OCI-M1 (cell line): ENCODE measurements around the gene OGFR.
"Not testable (repeated sequence)": the region's sequence is repeated elsewhere in the genome, so short reads cannot be mapped to it uniquely, and the experiment has no call there.

ENCODE experiments used
- DNase-seq: peaks from one replicate; lab custom pipeline; 2025; lab: John Stamatoyannopoulos, UW

The OGFR gene

DNA sequence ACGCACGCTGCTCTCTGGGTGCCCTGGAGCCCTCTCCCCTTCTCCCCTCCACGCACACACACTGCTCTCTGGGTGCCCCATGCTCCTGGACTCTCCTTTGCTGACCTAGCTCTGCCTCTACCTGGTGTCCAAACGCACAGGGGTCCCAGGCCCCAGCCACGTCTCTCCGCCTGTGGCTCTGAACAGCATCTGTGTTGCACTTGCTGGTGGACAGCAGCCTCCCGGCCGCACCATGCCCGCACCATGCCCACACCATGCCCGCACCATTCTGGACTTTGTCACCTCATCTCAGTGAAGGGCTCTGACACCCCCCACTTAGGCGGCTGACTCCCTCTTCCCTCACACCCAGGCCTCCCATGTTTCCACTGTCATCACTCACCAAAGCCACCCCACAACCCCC lies 35.2 kb downstream of the OGFR start:
- DNase-seq: no peak

DNA sequence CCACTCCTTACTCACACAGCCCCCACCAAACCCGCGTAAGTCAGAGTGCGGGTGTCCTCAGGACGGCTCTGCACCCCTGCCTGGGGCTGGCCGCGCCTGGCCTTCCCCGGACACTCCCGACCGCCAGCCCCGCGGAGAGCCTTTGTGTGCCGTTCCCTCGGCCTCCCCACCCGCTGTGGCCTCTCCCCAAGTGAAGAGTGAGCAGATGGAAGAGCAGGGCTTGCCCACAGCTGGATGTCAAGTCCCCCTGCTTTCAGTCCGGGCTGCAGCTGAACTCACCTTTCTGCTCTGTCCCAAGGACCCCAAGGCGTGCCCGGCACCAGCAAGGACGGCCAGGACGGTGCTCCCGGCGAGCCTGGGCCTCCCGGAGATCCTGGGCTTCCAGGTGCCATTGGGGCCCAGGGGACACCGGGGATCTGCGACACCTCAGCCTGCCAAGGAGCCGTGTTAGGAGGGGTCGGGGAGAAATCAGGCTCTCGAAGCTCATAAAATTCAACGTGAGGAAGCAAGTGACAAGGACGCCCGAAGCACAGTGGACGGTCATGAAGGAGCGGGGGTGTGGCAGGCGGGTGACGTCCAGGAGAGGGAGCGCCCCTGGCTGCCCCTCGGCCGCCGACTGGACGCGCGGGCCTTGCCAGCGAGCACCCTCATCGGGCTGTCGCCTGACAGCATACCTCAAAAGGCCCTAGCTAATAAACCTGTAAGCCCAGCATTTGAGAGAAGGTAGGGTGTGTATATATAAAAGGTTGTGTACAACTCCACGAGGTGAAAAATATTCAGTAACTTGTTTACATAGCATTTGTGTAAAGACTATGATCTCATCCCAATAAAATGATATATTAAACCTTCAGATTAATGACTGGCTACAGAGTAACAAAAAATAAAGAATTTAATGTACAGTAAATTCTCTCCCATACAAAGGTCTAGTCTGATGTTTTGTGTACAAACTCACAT lies 35.9 kb downstream of the OGFR start:
- no peak for DNase-seq

DNA sequence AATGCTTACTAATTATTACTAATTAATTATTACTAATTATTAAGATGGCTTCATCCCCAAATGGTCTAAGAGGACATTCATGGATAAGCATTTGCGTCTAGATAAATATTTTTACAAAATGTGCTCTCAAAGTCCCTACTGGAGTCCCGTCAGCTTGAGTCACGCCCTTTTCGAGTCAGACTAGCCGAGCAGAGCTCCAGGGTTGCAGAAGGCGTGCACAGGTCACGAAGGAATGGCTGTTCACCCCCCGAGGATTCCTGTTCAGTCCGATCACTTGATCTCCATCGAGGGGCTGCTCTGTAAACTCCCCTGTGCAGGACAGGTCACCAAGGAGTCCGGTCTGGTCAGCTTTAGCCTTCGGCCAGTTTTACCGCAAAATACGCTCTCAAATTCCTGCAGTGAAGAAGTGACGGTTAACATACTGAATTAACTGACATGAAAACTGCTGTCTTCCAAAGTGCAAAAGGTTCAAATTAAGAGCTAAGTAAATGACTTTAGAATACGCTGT lies 37.1 kb downstream of the OGFR start:
- DNase-seq: no peak

DNA sequence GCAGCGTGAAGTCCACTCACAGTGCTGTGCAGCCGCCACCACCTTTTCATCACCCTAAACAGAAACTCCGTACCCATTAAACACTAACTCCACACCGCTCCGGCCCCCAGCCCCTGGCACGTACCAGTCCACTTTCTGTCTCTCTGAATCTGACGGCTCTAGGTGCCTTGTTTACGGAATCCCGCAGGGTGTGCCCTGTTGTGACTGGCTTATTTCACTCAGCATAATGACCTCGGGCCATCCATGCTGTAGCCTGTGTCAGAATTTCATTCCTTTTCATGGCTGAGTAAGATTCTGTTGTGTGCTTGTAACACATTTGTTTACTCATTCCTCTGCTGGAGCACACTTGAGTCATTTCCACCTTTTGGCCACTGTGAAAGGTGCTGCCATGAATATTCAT lies 39.0 kb downstream of the OGFR start:
- no peak for DNase-seq

DNA sequence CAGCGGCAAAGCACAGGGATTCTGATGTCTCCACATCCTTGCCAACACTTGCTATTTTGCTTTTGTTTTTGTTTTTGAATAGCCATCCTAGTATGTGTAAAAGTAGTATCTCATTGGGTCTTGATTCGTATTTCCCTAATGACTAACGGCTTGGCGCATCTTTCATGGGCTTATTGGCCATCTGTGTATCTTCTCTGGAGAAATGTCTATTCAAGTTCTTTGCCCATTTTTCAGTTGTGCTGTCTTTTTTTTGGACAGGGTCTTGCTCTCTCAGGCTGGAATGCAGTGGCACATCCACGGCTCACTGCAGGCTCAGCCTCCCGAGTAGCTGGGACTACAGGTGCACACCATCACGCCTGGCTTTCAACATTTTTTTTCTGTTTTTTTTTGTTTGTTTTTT lies 39.5 kb downstream of the OGFR start:
- DNase-seq: no peak

DNA sequence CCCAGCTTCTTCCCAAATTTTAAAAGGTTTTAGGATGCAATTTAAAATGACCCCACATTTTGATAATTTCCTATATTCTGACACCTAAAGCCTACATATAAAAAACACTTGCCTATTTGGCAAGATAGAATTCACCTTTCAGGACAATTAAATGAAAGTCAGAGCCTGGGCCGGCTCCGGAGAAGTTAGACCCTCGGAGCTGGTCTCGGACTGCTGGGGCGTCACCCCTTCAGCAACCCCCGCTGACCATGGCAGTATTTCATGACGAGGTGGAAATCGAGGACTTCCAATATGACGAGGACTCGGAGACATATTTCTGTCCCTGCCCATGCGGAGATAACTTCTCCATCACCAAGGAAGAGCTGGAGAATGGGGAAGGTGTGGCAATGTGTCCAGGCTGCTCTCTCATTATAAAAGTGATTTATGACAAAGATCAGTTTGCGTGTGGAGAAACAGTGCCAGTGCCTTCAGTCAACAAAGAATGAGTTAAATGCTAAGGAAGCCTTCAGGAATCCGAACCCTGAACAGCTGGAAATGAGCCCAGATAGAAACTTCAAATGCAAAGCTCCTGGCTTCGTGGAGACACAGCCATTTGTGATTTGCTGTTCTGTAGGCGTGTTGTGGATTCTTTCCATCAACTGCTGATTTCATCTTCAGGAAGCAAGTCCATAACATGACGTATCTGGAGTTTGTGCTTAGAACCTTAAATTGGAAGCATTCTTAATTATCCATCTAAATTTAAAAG lies 41.0 kb downstream of the OGFR start:
- no peak for DNase-seq

DNA sequence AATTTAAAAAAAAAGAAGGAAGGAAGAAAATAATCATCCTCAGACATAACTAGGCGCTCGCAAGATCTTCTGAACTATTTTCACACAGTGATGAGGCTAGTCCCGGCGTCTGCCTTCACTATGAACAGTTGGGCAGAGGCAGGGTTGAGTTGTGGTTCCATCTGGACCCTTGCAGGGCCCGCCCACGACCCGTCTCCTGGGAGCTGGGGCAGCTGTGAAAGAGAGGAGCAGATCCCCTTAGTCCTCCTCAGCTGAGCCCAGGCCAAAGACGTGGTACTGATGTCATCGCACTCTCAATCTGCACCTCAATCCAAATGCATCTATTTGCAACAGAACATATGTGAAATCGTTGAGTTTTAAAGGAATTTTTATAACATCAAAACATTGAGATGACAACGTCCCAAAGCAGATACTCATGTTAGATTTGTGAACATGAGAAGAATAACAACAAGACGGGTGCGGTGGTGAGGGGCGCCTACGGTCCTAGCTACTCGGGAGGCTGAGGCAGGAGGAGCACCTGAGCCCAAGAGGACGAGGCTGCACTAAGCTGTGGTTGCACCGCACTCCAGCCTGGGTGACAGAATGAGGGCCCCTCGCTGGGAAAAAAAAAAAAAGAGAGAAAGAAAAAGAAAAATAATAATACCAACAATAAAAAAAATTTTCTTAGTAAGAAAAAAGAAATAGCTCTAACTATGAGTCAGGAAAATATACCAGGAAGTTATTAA lies 41.7 kb downstream of the OGFR start:
- DNase-seq: no peak

DNA sequence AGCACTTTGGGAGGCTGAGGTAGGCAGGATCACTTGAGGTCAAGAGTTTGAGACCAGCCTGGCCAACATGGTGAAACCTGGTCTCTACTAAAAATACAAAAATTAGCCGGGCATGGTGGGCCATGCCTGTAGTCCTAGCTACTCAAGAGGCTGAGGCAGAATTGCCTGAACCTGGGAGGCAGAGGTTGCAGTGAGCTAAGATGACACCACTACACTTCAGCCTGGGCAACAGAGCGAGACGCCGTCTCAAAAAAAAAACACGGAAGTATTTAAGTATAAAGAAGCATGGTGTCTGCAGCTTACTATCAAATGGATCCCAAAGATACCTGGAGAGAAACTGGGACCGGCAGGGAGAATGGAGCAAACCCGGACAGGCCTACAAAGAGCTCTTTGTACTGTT lies 44.3 kb downstream of the OGFR start:
- not testable (repeated sequence) for DNase-seq

DNA sequence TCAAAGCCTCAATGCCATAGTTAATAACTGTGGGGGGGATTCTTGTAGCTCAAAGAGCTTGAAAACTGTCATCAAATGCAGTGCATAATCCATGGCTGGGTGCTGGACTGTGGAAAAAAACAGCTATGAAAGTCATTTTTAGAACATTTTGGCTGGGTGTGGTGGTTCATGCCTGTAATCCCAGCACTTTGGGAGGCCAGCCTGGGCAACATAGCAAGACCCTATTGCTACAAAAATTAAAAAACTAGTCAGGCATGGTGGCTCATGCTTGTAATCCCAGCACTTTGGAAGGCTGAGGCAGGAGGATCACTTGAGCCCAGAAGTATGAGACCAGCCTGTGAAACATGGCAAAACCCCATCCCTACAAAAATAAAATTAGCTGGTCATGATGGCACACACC lies 44.8 kb downstream of the OGFR start:
- no peak for DNase-seq

DNA sequence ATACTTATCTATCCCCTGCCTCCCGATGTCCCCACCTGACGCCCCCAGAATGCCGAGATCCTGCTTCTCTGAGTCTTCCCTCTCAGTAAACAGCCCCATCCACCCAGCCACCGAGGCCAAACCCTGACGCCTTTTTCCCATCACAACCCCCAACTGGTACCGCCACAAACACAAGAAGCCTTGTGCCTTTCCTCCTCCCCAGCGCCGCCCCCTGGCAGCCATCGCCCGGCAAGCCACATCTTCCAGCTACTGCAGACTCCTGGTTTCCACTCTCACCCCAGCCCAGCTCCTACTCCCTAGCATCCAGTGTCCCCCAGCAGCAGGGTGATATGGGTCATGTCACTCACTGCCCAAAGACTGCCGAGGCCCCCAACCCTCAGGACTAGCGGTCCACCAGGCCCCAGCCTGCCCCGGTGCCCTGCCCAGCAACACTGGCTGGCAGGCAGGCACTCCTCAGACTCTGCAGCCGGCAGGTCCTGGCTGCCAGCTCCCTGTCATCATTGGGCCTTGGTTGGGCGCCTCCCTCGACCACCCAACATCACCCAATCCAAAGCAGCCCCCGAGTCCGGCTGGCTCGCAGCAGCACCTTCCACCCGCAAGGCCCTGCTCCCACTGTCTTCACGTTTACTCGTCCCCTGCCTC lies 45.8 kb downstream of the OGFR start:
- no peak for DNase-seq

DNA sequence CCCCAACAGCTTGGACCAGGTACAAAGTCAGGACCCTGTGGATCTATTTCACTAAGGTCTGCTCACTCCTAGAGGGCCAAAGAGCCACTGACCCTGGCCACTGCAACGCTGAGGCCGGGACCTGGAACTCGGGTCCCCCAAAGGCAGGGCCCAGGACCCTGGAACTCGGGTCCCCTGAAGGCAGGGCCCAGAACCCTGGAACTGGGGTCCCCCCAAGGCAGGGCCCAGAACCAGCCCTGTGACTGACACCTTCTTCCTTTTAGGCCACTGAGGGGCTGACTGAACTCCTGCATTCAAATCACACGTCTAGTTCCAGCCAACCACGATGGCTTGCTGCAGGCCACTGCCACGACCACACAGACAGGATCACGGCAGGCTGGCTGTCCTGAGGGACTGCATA lies 47.6 kb downstream of the OGFR start:
- DNase-seq: no peak

DNA sequence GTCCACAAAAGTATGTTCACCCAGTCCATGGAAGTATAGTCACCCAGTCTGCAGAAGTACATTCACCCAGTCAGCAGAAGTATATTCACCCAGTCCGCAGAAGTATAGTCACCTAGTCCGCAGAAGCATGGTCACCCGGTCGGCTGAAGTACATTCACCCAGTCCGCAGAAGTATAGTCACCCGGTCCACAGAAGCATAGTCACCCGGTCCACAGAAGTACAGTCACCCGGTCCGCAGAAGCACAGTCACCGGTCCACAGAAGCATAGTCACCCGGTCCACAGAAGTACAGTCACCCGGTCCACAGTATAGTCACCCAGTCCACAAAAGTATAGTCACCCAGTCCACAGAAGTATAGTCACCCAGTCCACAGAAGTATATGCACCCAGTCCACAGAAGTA lies 48.2 kb downstream of the OGFR start:
- DNase-seq: no peak

DNA sequence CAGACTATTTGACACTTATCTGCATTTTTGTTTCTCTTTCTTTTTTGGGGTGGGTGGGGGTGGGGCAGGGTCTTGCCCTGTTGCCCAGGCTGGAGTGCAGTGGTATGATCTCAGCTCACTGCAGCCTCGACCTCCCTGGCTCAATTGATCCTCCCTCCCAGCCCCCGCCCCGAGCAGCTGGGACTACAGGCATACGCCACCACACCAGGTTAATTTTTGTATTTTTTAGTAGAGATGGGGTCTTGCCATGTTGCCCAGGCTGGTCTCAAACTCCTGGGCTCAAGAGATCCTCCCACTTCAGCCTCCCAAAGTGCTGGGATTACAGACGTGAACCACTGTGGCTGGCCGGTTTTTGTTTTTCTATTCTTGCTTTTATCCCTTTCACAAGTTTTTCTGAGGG lies 48.7 kb downstream of the OGFR start:
- DNase-seq: not testable (repeated sequence)

DNA sequence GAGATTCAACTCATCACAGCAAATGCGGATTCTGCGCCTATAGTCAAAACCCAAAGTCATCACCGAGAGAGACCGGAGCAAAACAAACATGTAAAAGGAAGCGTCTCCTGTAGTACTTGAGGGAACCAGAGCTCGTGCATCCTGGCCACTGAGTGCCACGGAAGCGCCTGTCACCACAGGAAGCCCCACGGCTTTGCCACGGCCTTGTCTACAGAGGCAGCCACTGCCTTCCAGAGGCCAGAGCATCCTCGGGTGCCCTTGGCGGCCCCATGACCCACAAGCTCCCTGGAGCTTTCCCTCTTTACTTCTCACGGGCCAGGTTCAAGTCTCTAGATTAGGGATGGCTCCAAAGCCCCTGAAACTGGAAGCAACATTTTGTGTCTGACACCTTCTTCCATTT lies 49.5 kb downstream of the OGFR start:
- no peak for DNase-seq

DNA sequence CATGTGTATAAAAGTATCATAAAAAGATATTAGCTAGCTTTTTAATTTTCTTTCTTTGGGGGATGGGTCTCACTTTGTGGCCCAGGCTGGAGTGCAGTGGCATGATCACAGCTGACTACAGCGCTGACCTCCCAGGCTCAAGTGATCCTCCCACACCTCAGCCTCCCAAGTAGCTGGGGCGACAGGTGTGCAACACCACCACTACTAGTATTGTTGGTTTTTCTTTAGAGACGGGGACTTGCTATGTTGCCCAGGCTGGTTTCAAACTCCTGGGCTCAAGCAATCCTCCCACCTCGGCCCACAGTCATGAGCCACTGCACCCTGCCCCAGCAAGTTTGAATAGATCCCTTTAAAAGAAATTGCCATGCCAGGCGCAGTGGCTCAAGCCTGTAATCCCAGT lies 50.5 kb downstream of the OGFR start:
- no peak for DNase-seq

DNA sequence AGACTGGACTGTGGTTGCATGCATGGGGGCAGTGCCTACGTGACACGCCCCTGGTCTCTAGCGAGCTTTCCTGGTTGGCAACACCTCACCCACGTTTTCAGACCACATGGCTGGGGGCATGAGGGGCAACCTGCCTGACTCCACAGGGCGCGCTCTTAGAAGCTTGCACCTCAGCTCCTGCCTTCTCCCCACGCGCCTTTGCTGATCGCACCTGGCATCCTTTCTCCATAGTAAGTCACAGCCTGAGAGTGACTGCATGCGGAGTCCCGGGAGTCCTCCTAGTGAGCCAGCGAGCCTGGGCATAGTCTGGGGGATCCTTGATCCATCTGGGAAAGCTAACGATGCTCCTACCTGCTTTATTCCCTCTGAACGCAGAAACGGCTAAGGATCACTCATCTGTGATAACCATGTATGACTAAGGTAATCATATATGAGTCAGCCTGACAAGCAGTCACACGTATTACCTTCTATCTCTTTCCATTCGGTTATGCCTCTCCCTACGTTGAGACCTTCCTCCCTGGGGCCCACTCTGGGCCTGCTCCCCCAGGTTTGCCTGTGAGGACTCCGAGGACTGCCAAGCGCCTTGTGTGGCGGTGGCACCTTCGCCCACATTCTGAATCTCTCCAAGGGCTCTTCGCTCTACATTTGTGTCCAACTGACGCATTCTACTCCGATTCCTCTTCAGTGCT lies 52.4 kb downstream of the OGFR start:
- DNase-seq: no peak

DNA sequence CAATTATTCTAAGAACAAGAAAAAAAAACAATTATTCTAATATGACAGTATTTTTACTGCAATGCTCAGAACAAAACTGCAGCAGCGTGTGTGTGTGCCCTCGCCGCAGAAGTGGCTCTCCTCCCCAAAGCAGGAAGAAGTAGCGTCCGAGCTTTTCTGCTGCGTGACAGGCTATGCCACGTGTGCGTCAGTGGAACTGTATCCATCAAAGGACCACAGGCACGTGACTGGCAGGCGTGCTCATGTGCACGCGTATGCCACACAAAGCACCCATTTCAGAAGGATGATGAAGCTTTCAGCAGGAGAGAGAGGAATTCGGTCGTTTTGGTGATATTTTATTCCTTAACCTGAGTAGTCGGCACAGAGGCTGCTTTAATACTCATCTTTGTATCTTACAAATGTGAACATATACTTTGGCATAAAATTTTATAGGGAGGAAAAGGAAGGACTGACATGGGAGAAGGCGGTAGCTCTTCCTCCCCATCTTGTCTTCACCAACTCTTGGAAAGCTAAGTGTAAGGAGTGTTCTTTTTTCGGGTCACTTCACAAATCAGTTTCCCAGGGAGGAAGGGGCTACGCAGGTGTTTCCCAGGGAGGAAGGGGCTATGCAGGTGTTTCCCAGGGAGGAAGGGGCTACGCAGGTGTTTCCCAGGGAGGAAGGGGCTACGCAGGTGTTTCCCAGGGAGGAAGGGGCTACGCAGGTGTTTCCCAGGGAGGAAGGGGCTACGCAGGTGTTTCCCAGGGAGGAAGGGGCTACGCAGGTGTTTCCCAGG lies 53.6 kb downstream of the OGFR start:
- no peak for DNase-seq

DNA sequence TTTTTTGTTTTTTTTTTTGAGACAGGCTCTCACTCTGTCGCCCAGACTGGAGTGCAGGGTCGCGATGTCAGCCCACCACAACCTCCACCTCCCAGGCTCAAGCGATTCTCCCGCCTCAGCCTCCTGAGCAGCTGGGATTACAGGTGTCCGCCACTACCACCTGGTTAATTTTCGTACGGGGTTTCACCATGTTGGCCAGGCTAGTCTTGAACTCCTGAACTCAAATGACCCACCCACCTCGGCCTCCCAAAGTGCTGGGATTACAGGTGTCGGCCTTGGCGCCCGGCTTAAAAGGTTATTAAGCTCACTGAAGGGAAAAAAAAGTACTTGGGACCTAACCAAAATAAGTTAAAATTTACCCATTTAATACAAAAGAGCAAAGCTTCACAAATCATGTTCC lies 55.1 kb downstream of the OGFR start:
- no peak for DNase-seq

DNA sequence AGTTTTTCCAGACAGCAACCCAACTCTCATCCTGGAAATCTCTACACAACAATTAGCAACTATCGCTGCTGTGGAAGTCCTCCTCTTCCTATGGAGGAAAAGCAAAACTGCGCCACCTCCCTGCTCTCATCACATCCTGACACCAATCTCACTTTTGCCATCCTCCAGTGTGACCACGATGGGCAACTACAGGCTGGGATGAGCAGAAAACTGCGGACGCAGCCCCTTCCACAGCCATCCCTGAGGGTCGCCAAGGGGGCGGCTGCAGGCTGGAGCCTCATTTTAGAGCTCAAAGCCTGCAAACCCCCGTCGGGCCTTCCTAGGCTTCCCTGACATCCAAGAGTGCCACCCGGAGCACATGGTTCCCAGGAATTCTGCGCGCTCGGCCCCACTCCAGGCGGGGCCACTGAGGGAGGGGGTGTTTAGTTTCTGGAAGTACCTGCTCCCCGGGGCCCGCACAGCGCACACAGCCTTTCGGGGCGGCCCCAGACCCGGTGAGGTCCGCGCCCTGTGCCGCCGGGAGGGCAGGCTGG lies 55.8 kb downstream of the OGFR start:
- no peak for DNase-seq
